Activated CD4-positive, CD25-positive, alpha-beta regulatory T cell treated with anti-CD3 and anti-CD28 coated beads, Interleukin-2, amount 50 U/mL, for 24 hours (primary cell): ENCODE results near the gene NOL4L.

ENCODE experiments used
- ATAC-seq, 2 donors: fragments of 150-1000 bp; cut with Tn5 transposase; one replicate each; pipeline ENCODE4 v1.10.0; 2021; ENCODE audit warnings: mild to moderate bottlenecking in 1 of 2, moderate library complexity in 1 of 2

The NOL4L gene

DNA sequence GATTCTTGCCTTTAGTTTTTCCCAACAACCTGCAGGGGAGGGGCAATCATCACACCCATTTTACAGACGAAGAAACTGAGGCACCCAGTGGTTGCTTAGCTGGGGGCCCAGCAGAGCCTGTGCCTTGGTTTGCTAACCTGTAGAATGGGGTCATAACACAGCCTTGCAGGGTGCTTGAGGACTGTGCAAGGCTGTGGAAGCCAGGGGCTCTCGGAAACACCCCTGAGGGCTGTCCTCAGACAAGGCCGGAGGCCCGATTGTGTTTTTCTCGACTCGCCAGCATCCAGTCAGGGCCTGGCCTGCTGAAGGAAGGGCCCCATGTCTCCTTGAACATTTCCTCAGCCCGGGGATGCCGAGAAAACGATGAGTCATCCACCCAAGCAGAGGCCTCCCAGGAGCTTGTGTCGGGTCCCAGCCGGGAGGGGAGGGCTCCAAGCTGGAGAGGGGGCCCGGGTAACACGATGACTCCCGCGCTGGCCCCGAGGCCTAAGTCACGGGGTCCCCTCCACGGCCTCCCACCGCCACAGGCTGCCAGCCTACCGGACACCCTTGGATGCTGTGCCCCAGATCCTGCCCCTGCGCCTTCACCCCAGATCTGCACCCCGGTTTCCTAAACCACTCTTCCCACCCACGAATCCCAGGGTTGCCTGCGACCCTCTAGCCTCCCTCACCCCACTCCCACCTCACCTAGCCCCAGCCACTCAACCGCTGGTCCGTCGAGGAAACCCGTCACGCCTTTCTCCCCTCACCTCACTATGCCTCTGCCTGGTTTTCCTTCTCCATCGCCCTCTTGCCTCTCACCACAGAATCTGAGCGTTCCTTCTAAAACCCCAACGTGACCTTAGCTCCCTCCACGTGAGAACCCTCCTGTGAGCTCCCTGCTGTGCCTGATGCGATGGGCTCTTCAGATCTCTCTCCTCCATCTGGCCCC lies 10.6 kb downstream of the NOL4L start:
- ATAC-seq = peak; percentile 54 to 63

DNA sequence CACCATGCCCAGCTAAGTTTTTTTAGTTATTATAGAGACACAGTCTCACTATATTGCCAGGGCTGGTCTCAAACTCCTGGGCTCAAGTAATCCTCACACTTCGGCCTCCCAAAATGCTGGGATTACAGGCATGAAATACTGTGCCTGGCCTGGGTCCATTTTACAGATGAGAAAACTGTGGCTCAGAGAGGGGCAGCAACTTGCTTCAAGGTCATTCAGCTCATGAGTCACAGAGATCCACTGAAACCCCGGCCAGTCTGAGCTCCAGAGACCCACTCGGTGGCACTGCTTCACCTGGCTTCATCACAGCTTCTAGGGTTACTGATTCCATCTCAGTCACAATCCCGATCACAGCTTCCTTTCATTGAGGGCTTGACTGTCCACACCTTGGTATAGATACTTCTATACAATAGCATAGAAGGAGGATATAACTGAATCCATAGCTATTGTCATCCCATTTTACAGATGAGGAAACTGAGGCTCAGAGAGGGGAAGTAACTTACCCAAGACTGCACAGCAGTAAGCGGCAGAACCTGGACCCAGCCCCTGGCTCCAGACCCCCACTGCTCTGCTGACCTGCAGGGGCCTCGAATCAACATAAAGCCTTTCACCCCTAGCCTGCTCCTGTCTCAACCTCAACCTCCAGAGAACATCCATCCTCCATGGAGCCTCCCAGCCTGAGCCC lies 11.8 kb downstream of the NOL4L start:
- ATAC-seq = no peak

GRCh38 chr20:32572271-32572968 lies 12.7 kb downstream of the NOL4L start:
- ATAC-seq = no peak

- no peak for ATAC-seq
Observed at GRCh38 chr20:32571566-32571965, 13.6 kb downstream of the NOL4L start.

GRCh38 chr20:32570401-32571190 lies 14.5 kb downstream of the NOL4L start:
- ATAC-seq = no peak

DNA sequence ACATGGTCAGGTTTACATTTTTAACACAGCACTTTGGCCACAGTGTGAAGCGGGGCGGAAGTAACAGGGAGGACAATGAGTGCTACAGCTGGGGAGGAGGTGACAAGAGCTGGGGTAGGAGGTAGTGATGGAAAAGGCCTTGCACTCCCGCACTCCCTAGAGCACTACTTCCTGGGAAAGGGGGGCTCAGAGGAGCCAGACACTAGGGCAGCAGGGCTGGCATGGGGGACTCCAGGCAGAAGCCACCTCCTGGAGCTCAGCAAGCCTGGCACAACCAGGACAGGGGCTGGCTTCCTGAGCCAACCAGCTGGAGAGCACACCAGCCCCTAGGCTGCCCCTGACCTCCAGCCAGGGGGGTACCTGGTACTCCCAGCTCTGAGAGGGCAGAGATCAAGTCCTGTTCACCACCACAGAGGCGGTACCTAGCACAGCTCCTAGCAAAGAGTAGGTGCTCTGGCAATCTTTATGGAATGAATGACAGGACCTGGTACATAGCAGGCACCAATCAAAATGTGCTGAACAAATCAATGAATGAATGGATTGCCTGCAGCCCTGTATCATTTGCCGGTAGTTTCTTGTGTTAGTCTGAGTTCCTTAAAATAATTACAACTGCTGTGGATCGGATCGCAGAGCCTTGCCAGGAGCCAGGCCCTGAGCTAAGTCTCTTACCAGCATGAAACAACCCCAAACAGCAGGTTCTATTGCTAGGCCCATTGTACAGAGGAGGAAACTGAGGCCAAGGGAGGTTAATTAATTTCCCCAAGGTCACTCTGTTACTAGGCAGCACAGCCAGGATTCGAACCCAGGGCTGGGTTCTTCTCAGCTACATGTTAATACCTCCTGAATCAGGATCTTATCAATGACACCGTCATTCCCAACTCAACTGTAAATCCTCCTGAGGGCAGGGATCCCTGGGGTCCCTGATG lies 15.5 kb downstream of the NOL4L start:
- no peak for ATAC-seq

DNA sequence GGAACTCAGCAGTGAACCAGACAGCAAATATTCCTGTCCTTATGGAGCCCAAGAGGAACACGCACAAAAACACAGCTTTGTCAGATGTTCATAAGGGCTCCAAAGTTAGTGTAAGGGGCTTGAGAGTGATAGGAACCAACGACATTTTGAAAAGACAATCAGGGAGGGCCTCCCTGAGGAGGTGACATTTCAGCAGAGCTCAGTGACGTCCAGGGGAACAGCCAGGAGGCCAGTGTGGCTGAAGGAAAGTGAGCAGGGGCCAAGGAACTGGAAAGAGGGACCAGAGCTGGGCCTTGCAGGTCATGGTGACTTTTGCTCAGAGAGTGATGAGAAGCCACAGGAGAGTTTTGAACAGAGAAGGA lies 16.1 kb downstream of the NOL4L start:
- no peak for ATAC-seq

DNA sequence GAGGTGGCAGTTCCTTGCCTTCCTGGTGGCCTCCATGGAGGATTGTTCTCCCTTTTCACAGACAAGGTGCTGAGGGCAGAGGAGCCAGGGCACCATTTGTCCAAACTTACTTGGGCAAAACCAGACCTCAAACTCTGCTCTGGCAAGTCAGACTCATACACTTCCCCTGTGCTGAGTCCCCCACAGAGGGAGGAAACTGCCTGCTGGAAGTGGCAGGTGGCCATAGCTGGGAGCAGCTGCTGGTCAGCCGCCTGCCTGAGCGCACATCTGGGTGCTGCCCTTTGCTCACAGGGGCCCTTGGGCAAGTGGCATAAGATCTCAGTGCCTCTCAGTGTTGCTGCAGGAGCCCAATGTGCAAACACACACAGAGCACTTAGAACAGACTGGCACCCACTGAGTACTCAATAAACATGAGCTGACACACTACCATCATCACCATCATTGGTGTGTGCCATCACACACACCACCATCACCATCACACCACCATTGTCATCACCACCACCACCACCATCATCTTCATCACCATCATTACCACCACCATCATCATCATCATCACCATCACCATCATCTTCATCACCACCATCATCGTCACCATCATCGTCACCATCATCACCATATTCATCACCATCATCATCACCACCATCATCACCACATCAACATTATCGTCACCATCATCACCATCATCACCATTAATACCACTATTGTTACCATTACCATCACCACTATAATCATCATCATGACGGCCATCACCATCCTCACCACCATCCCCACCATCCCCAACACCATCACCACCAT lies 17.6 kb downstream of the NOL4L start:
- ATAC-seq = peak in 1 of 2 donors; percentile 27

DNA sequence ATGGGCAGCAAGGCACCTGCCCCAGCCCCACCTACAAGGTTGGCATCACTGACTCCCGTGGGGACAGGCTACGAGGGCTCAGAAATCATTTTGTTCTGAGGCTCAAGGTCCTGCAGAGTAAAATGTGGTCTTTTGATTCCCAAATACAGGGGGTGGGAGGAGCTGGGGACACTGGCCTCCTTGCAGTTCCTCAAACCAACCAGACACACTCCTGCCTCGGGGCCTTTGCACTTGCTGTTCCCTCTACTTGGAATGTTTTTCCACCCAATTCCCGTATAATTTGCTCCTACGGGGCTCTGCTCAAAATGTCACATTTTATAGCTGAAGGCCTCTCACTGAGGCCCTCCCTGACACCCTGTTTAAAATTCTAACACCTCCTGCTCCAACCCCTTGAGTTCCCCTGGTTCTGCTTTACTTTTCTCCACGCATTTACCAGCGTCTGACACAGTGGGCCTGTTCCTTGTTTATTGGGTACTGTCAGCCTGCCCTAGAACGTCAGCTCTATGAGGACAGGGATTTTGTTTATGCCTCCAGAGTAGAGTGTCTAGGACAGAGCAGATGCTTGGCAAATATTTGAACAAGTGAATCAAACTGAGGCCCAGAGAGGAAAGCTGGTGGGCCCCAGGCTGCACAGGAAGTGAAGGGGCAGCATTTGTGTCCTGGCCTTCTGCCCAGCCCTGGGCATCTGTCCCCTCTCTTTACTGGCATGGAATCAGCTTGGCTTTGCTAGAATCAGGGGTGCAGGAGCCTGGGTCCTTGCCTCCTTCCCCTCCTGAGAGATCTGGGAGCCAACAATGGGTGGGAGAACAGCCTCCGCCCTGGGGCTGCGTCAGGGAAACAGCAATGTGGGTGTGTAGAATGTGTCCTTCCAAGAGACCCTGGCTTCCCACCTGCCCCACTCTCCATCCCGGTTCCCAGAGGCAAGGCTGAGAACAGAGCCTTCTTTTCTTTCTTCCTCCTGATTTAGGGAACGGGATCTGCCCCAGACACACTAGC lies 18.5 kb downstream of the NOL4L start:
- no peak for ATAC-seq

GRCh38 chr20:32565735-32566032 lies 19.4 kb downstream of the NOL4L start:
- no peak for ATAC-seq

GRCh38 chr20:32564921-32565734 lies 20.0 kb downstream of the NOL4L start:
- ATAC-seq = no peak

- no peak for ATAC-seq
Observed at GRCh38 chr20:32564440-32564839, 20.7 kb downstream of the NOL4L start.

GRCh38 chr20:32563311-32564272 lies 21.5 kb downstream of the NOL4L start:
- ATAC-seq = no peak

DNA sequence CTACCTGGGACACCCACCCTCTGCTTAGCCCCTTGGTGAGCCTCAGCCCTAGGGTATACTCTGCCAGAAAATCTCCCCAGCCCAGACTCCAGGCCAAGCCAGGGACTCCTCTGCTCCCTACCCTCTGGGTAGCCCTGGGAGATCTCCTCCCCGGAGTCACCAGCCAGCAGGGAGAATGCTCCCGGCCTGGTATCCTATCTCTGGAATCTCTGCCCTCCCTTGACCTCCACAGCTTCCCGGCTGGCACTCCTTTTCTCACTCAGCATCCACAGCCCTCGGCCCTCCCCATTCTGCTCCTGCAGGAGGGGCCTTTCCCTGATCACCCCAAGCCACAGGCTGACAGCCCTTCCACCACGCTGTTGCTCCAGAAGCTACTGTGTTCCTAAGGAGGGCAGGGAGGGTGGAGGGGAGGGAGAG lies 22.6 kb downstream of the NOL4L start:
- ATAC-seq = no peak

- peak; percentile 43 to 46 for ATAC-seq
Observed at GRCh38 chr20:32560989-32561830, 23.9 kb downstream of the NOL4L start.

- no peak for ATAC-seq
Observed at GRCh38 chr20:32560482-32560988, 24.6 kb downstream of the NOL4L start.
